Activated CD4-positive, alpha-beta T cell treated with anti-CD3 and anti-CD28 coated beads, Interleukin-2, Interleukin-4, amounts not matched to agents 100 ng/mL and 50 ng/mL, durations not matched to agents 16 hours and 8 hours (primary cell): Measurements from ENCODE around the gene SAXO2.
"Not testable (repeated sequence)": the region's sequence is repeated elsewhere in the genome, so short reads cannot be mapped to it uniquely, and the experiment has no call there.

Source experiments
- DNase-seq: peaks from one replicate; pipeline ENCODE4 v3.0.0-alpha.2; 2020; ENCODE audit warnings: low spot score

Gene SAXO2

GRCh38 chr15:82286475-82286874 is 23.9 kb downstream of the SAXO2 start:
- peak; percentile 35 for DNase-seq

- not testable (repeated sequence) for DNase-seq
Measured at GRCh38 chr15:82288202-82288601, 25.6 kb downstream of the SAXO2 start.

GRCh38 chr15:82292271-82292670 is 29.7 kb downstream of the SAXO2 start:
- DNase-seq: no peak

- no peak for DNase-seq
Measured at GRCh38 chr15:82294061-82294690, 31.6 kb downstream of the SAXO2 start.

- no peak for DNase-seq
Measured at GRCh38 chr15:82297546-82297945, 34.9 kb downstream of the SAXO2 start.

- no peak for DNase-seq
Measured at GRCh38 chr15:82298032-82298431, 35.4 kb downstream of the SAXO2 start.

- DNase-seq: peak; percentile 44
Measured at GRCh38 chr15:82298520-82298919, 35.9 kb downstream of the SAXO2 start.

- DNase-seq: not testable (repeated sequence)
Measured at GRCh38 chr15:82299511-82299914, 36.9 kb downstream of the SAXO2 start.

GRCh38 chr15:82300326-82300725 is 37.7 kb downstream of the SAXO2 start:
- not testable (repeated sequence) for DNase-seq

GRCh38 chr15:82300883-82301282 is 38.3 kb downstream of the SAXO2 start:
- DNase-seq: no peak

GRCh38 chr15:82301296-82302016 is 38.8 kb downstream of the SAXO2 start:
- no peak for DNase-seq

GRCh38 chr15:82303956-82304777 is 41.5 kb downstream of the SAXO2 start:
- DNase-seq: no peak

GRCh38 chr15:82304778-82305090 is 42.1 kb downstream of the SAXO2 start:
- DNase-seq: no peak

GRCh38 chr15:82305621-82306048 is 43.0 kb downstream of the SAXO2 start:
- no peak for DNase-seq

GRCh38 chr15:82306791-82307713 is 44.4 kb downstream of the SAXO2 start:
- no peak for DNase-seq

- DNase-seq: no peak
Measured at GRCh38 chr15:82307714-82308081, 45.1 kb downstream of the SAXO2 start.

- no peak for DNase-seq
Measured at GRCh38 chr15:82309802-82310201, 47.2 kb downstream of the SAXO2 start.

GRCh38 chr15:82311321-82311720 is 48.7 kb downstream of the SAXO2 start:
- not testable (repeated sequence) for DNase-seq

- no peak for DNase-seq
Measured at GRCh38 chr15:82312586-82313349, 50.1 kb downstream of the SAXO2 start.

- no peak for DNase-seq
Measured at GRCh38 chr15:82313446-82313845, 50.8 kb downstream of the SAXO2 start.
